ENCODE measurements around the gene TMC3. TPM values are rescaled to one million over a fixed set of nuclear protein-coding genes. Genes with fewer than 3 reads are reported as not detected.
"Not testable (repeated sequence)": the region's sequence is repeated elsewhere in the genome, so short reads cannot be mapped to it uniquely, and the experiment has no call there.

Gene TMC3
- polyA plus RNA-seq (2012; ENCODE audit: low read depth, missing spikeins): 0.04 TPM

DNA sequence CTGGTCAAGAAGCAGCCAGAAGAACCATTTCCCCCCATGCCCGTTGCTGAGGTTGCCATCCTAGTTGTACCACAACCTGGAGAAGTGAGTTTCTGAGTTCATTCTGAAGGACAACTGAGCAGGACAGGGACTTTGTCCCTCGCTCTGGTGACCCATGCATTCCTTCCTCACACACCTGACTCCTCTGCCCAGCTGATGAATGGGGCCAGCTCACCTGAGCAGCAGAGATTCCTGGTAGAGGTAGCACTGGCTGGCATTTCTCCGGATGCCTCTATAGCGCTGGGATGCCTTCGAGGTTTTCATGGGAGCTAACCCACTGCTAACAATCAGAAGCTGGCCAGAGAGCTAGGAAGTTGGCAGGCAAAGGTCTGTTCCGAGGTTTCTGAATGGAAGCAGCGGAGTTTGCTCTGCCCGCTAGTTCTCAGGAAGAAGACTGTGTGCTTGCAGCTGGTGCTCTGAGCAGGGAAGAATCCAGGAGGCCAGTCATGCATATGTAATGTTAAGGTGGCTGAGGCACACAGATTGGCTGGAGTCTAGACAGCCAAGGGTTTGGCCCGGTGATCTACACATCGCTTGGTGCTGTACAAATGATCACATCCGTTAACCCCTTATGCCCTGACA lies at the start of gene TMC3:
TMC3 (minus strand) TSS at position 439 of the 621 bp plus-strand sequence; CDS start at position 303, 136 bp downstream.
- FAIRE-seq (no peak), DNase-seq (ENCODE audit: insufficient read length, low spot score) (no peak)
- TF ChIP-seq PAX5 (IDR thresholded peaks at IDR 0.05; ENCODE audit: insufficient read depth, low read length, severe bottlenecking) (no peak), SPI1 (IDR thresholded peaks at IDR 0.05; ENCODE audit: low read depth, low read length) (no peak), POU2F2 (IDR thresholded peaks at IDR 0.05; ENCODE audit: low read depth, low read length) (no peak), POLR2AphosphoS5 (IDR thresholded peaks at IDR 0.05; ENCODE audit: low read depth, low read length) (no peak), POLR2A (IDR thresholded peaks at IDR 0.05; ENCODE audit: low read depth, low read length) (no peak), TAF1 (IDR thresholded peaks at IDR 0.05; ENCODE audit: low read depth, low read length) (no peak)

- FAIRE-seq (no peak), DNase-seq (ENCODE audit: insufficient read length, low spot score) (no peak)
- TF ChIP-seq POLR2AphosphoS5 (IDR thresholded peaks at IDR 0.05; ENCODE audit: low read depth, low read length) (no peak), SPI1 (IDR thresholded peaks at IDR 0.05; ENCODE audit: low read depth, low read length) (no peak), POLR2A (IDR thresholded peaks at IDR 0.05; ENCODE audit: low read depth, low read length) (no peak), TAF1 (IDR thresholded peaks at IDR 0.05; ENCODE audit: low read depth, low read length) (no peak), PAX5 (IDR thresholded peaks at IDR 0.05; ENCODE audit: insufficient read depth, low read length, severe bottlenecking) (no peak), POU2F2 (IDR thresholded peaks at IDR 0.05; ENCODE audit: low read depth, low read length) (no peak)
Measured at GRCh38 chr15:81421461-81421860, 47.4 kb upstream of the TMC3 start.

DNA sequence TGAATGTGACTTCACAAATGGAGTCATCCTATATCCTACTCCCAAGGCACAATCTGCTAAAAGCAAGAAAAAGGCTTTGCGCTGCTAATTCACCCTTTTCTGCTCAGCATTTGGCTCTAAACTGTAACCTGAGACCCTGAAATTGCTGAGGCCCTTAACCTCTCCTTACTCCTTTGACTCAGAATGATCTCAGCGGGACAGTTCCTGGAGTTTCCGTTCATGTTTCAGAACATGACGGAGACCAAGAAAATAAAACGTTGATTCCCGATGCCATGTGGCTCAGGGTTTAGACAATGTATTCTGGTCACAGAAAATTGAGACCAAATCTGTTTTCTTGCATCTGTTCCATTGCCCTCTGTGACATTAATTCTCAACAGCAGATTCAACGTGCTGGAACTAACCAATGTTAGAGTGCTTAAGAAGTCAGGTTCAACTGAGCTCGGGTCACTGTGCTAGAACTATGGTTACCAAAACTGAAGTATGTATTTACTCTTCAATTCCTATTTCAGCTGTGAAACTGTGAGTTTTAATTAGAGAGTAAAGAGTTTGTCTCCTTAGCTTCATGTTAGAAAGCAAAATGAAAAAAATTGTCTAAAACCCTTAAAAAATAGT lies 45.4 kb upstream of the TMC3 start:
- FAIRE-seq (no peak), DNase-seq (ENCODE audit: insufficient read length, low spot score) (no peak)
- no peak for TF ChIP-seq PAX5 (IDR thresholded peaks at IDR 0.05; ENCODE audit: insufficient read depth, low read length, severe bottlenecking)
- no peak for TF ChIP-seq TAF1 (IDR thresholded peaks at IDR 0.05; ENCODE audit: low read depth, low read length)
- TF ChIP-seq POLR2A (IDR thresholded peaks at IDR 0.05; ENCODE audit: low read depth, low read length): no peak
- no peak for TF ChIP-seq SPI1 (IDR thresholded peaks at IDR 0.05; ENCODE audit: low read depth, low read length)
- no peak for TF ChIP-seq POLR2AphosphoS5 (IDR thresholded peaks at IDR 0.05; ENCODE audit: low read depth, low read length)
- no peak for TF ChIP-seq POU2F2 (IDR thresholded peaks at IDR 0.05; ENCODE audit: low read depth, low read length)

GRCh38 chr15:81418891-81419290 lies 44.9 kb upstream of the TMC3 start:
- TF ChIP-seq TAF1 (IDR thresholded peaks at IDR 0.05; ENCODE audit: low read depth, low read length) (no peak), POU2F2 (IDR thresholded peaks at IDR 0.05; ENCODE audit: low read depth, low read length) (no peak), POLR2AphosphoS5 (IDR thresholded peaks at IDR 0.05; ENCODE audit: low read depth, low read length) (no peak), PAX5 (IDR thresholded peaks at IDR 0.05; ENCODE audit: insufficient read depth, low read length, severe bottlenecking) (no peak), SPI1 (IDR thresholded peaks at IDR 0.05; ENCODE audit: low read depth, low read length) (no peak), POLR2A (IDR thresholded peaks at IDR 0.05; ENCODE audit: low read depth, low read length) (no peak)
- no peak for DNase-seq (ENCODE audit: insufficient read length, low spot score)
- FAIRE-seq: no peak

- DNase-seq (ENCODE audit: insufficient read length, low spot score) (no peak), FAIRE-seq (no peak)
- no peak for TF ChIP-seq POLR2AphosphoS5 (IDR thresholded peaks at IDR 0.05; ENCODE audit: low read depth, low read length)
- no peak for TF ChIP-seq TAF1 (IDR thresholded peaks at IDR 0.05; ENCODE audit: low read depth, low read length)
- no peak for TF ChIP-seq PAX5 (IDR thresholded peaks at IDR 0.05; ENCODE audit: insufficient read depth, low read length, severe bottlenecking)
- TF ChIP-seq SPI1 (IDR thresholded peaks at IDR 0.05; ENCODE audit: low read depth, low read length): no peak
- no peak for TF ChIP-seq POLR2A (IDR thresholded peaks at IDR 0.05; ENCODE audit: low read depth, low read length)
- no peak for TF ChIP-seq POU2F2 (IDR thresholded peaks at IDR 0.05; ENCODE audit: low read depth, low read length)
Measured at GRCh38 chr15:81418444-81418843, 44.4 kb upstream of the TMC3 start.

GRCh38 chr15:81414274-81414968 lies 40.4 kb upstream of the TMC3 start:
- DNase-seq (ENCODE audit: insufficient read length, low spot score); FAIRE-seq: not testable (repeated sequence)

DNA sequence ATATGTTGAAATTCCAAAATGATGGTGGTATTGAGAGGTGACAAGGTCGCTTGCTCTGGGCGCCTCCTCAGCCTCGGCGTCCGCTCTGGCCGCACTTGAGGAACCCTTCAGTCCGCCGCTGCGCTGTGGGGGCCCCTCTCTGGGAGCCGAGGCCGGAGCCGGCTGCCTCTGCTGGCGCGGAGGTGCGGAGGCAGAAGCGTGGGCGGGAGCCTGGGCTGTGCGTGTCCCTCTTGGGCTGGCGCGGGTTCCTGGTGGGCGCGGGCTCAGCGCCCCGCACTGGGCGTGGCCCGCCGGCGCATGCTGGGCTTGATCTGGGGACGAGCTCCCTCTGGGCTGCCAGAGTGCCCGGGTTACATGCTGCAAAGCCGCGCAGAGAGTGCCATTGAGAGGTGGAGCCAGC lies 39.8 kb upstream of the TMC3 start:
- DNase-seq (ENCODE audit: insufficient read length, low spot score) (no peak), FAIRE-seq (no peak)
- no peak for TF ChIP-seq TAF1 (IDR thresholded peaks at IDR 0.05; ENCODE audit: low read depth, low read length)
- no peak for TF ChIP-seq POLR2A (IDR thresholded peaks at IDR 0.05; ENCODE audit: low read depth, low read length)
- TF ChIP-seq POU2F2 (IDR thresholded peaks at IDR 0.05; ENCODE audit: low read depth, low read length): no peak
- TF ChIP-seq POLR2AphosphoS5 (IDR thresholded peaks at IDR 0.05; ENCODE audit: low read depth, low read length): no peak
- no peak for TF ChIP-seq SPI1 (IDR thresholded peaks at IDR 0.05; ENCODE audit: low read depth, low read length)
- TF ChIP-seq PAX5 (IDR thresholded peaks at IDR 0.05; ENCODE audit: insufficient read depth, low read length, severe bottlenecking): no peak

GRCh38 chr15:81411969-81412633 lies 38.1 kb upstream of the TMC3 start:
- no peak for DNase-seq (ENCODE audit: insufficient read length, low spot score)

GRCh38 chr15:81411051-81411450 lies 37.0 kb upstream of the TMC3 start:
- TF ChIP-seq SPI1 (IDR thresholded peaks at IDR 0.05; ENCODE audit: low read depth, low read length) (no peak), PAX5 (IDR thresholded peaks at IDR 0.05; ENCODE audit: insufficient read depth, low read length, severe bottlenecking) (no peak), TAF1 (IDR thresholded peaks at IDR 0.05; ENCODE audit: low read depth, low read length) (no peak), POLR2A (IDR thresholded peaks at IDR 0.05; ENCODE audit: low read depth, low read length) (no peak), POU2F2 (IDR thresholded peaks at IDR 0.05; ENCODE audit: low read depth, low read length) (no peak), POLR2AphosphoS5 (IDR thresholded peaks at IDR 0.05; ENCODE audit: low read depth, low read length) (no peak)
- DNase-seq (ENCODE audit: insufficient read length, low spot score) (no peak), FAIRE-seq (no peak)

More at GRCh38 chr15:81411969-81412633, 38.1 kb upstream of the TMC3 start:
- TF ChIP-seq POLR2AphosphoS5 (IDR thresholded peaks at IDR 0.05; ENCODE audit: low read depth, low read length) (no peak), POLR2A (IDR thresholded peaks at IDR 0.05; ENCODE audit: low read depth, low read length) (no peak), PAX5 (IDR thresholded peaks at IDR 0.05; ENCODE audit: insufficient read depth, low read length, severe bottlenecking) (no peak), TAF1 (IDR thresholded peaks at IDR 0.05; ENCODE audit: low read depth, low read length) (no peak), SPI1 (IDR thresholded peaks at IDR 0.05; ENCODE audit: low read depth, low read length) (no peak), POU2F2 (IDR thresholded peaks at IDR 0.05; ENCODE audit: low read depth, low read length) (no peak)
- no peak for FAIRE-seq
